Trophoblast cell (in vitro differentiated cells and primary cell): ENCODE measurements around the gene NGFR.

Experiments used
- DNase-seq, 2 donors: peaks; one replicate each; pipeline ENCODE4 v3.0.0-alpha.2; 2016
- H2AFZ ChIP-seq: 2 replicates; pipeline ENCODE4 v1.6.1; 2013; ENCODE audit warnings: low read length, moderate library complexity, mild to moderate bottlenecking; ENCODE audit not compliant: insufficient read depth, poor library complexity
- H2AK5ac ChIP-seq: 2 replicates; pipeline ENCODE4 v1.6.1; 2013; ENCODE audit warnings: mild to moderate bottlenecking, low read length
- H2BK120ac ChIP-seq: 2 replicates; pipeline ENCODE4 v1.6.1; 2013; ENCODE audit warnings: low read length, mild to moderate bottlenecking, moderate library complexity; ENCODE audit not compliant: insufficient read depth, poor library complexity
- H2BK12ac ChIP-seq: 2 replicates; pipeline ENCODE4 v1.6.1; 2013; ENCODE audit warnings: mild to moderate bottlenecking, low read length, moderate library complexity
- H2BK5ac ChIP-seq: 2 replicates; pipeline ENCODE4 v1.6.1; 2013; ENCODE audit warnings: low read length, low read depth, moderate library complexity, mild to moderate bottlenecking; ENCODE audit not compliant: poor library complexity
- H3K14ac ChIP-seq: 2 replicates; pipeline ENCODE4 v1.6.1; 2013; ENCODE audit warnings: mild to moderate bottlenecking, low read length
- H3K18ac ChIP-seq: 2 replicates; pipeline ENCODE4 v1.6.1; 2013; ENCODE audit warnings: mild to moderate bottlenecking, low read length
- H3K23ac ChIP-seq: 2 replicates; pipeline ENCODE4 v1.6.1; 2013; ENCODE audit warnings: low read length
- H3K27ac ChIP-seq: 2 replicates; pipeline ENCODE4 v1.5.1; 2013; ENCODE audit warnings: low read depth, mild to moderate bottlenecking, inconsistent platforms, low read length, moderate library complexity
- H3K27me3 ChIP-seq: 2 replicates; pipeline ENCODE4 v1.6.1; 2013; ENCODE audit warnings: inconsistent platforms, mild to moderate bottlenecking, low read length, moderate library complexity; ENCODE audit not compliant: insufficient read depth
- H3K36me3 ChIP-seq, 2 experiments: 1 replicate in 1 of 2; 2 replicates in 1 of 2; pipeline ENCODE4 v1.6.1; 2013; ENCODE audit warnings: low read length in 2 of 2, mild to moderate bottlenecking in 2 of 2, moderate library complexity in 1 of 2; ENCODE audit not compliant: insufficient read depth in 2 of 2, control insufficient read depth in 1 of 2
- H3K4ac ChIP-seq: 2 replicates; pipeline ENCODE4 v1.6.1; 2013; ENCODE audit warnings: low read depth, mild to moderate bottlenecking, low read length, moderate library complexity
- H3K4me1 ChIP-seq, 2 experiments: 1 replicate in 1 of 2; 2 replicates in 1 of 2; pipeline ENCODE4 v1.6.1; 2013; ENCODE audit warnings: low read length in 2 of 2, mild to moderate bottlenecking in 2 of 2, moderate library complexity in 1 of 2; ENCODE audit not compliant: insufficient read depth in 2 of 2, control insufficient read depth in 1 of 2
- H3K4me2 ChIP-seq: 2 replicates; pipeline ENCODE4 v1.6.1; 2013; ENCODE audit warnings: inconsistent platforms, mild to moderate bottlenecking, low read length, moderate library complexity
- H3K4me3 ChIP-seq: 2 replicates; pipeline ENCODE4 v1.5.1; 2013; ENCODE audit warnings: mild to moderate bottlenecking, low read depth, low read length, inconsistent platforms
- H3K79me1 ChIP-seq: one replicate; pipeline ENCODE4 v1.6.1; 2013; ENCODE audit warnings: low read length
- H3K79me2 ChIP-seq: 2 replicates; pipeline ENCODE4 v1.6.1; 2013; ENCODE audit warnings: low read length, mild to moderate bottlenecking; ENCODE audit not compliant: control insufficient read depth, insufficient read depth, poor library complexity
- H3K9ac ChIP-seq: 2 replicates; pipeline ENCODE4 v1.6.1; 2013; ENCODE audit warnings: mild to moderate bottlenecking, low read length
- H3K9me3 ChIP-seq: 2 replicates; pipeline ENCODE4 v1.6.1; 2013; ENCODE audit warnings: low read depth, mild to moderate bottlenecking, control low read depth, inconsistent platforms, low read length; ENCODE audit not compliant: insufficient read depth
- H4K12ac ChIP-seq: 2 replicates; pipeline ENCODE4 v1.6.1; 2013; ENCODE audit warnings: low read depth, mild to moderate bottlenecking, low read length, moderate library complexity
- H4K8ac ChIP-seq: 2 replicates; pipeline ENCODE4 v1.6.1; 2013; ENCODE audit warnings: low read depth, mild to moderate bottlenecking, low read length, moderate library complexity
- H4K91ac ChIP-seq: one replicate; pipeline ENCODE4 v1.6.1; 2013; ENCODE audit warnings: low read depth, mild to moderate bottlenecking, low read length, moderate library complexity
- WGBS: extraction: QIAGEN DNeasy Blood & Tissue Kit; methylation state at CpG from one replicate; pipeline ENCODE4 v1.1.7; 2013; ENCODE audit warnings: missing lambda C conversion rate; ENCODE audit not compliant: insufficient read length, insufficient coverage; ENCODE audit errors: extremely low coverage; 5-methylcytosine and 5-hydroxymethylcytosine counted together

NGFR gene

DNA sequence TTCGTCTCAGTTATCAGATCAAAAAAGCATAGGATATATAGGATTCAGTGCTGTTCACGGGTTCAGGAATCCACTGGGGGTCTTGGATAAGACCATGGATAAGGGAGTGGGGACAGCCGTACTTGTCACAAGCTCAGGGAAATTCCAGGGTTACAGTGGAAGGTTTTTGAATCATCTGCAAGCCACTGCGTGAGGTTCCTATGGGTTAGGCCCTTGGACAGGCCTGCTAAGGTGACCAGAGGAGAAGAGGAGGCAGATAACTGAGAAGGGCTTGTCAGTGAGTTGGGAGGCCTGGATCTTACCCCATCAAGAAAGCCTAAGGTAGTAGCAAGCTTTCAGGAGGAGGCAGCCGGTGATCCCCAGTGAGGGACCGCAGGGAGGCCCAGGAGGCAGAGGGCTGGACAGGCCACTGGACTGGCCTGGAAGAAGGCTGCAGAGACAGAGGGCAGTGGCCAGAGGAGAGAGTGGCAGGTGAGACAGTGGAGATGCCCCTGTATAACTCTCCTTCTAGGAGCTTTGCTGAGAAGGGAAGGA lies 27.3 kb downstream of the NGFR start:
- no peak overlapping the region for H3K4me3 ChIP-seq
- no peaks in the 10 kb centered on the region for H3K79me2 ChIP-seq
- H2AK5ac ChIP-seq, result no peak overlapping the region
- H3K79me1 ChIP-seq, result no peaks in the 10 kb centered on the region
- H3K4ac ChIP-seq, result no peak overlapping the region
- no peaks in the 10 kb centered on the region for H3K4me1 ChIP-seq
- no peak overlapping the region for H2BK5ac ChIP-seq
- no peak overlapping the region for H4K8ac ChIP-seq
- no peak overlapping the region for H2BK12ac ChIP-seq
- no CpG with 5 or more reads among the region's 6 CpGs for WGBS
- H2BK120ac ChIP-seq, result no peak overlapping the region
- no peak overlapping the region for H3K18ac ChIP-seq
- no peaks in the 10 kb centered on the region for H3K9me3 ChIP-seq
- H2AFZ ChIP-seq, result no peak overlapping the region
- no peak overlapping the region for H4K91ac ChIP-seq
- H3K9ac ChIP-seq, result no peak overlapping the region
- H3K14ac ChIP-seq, result no peak overlapping the region
- H3K36me3 ChIP-seq, result no peaks in the 10 kb centered on the region
- H3K27me3 ChIP-seq, result no peaks in the 10 kb centered on the region
- no peak overlapping the region for H4K12ac ChIP-seq
- H3K4me2 ChIP-seq, result no peak overlapping the region
- DNase-seq, result no peak
- no peak overlapping the region for H3K23ac ChIP-seq
- no peak overlapping the region for H3K27ac ChIP-seq

GRCh38 chr17:49523196-49523595 lies 28.1 kb downstream of the NGFR start:
- H3K79me2 ChIP-seq, result no peaks in the 10 kb centered on the region
- no CpG with 5 or more reads among the region's 5 CpGs for WGBS

GRCh38 chr17:49523706-49524472 lies 28.8 kb downstream of the NGFR start:
- no peak overlapping the region for H3K4ac ChIP-seq
- H2AFZ ChIP-seq, result no peak overlapping the region
- H2BK120ac ChIP-seq, result no peak overlapping the region

More at GRCh38 chr17:49523196-49523595, 28.1 kb downstream of the NGFR start:
- Histone ChIP-seq H2BK120ac (no peak overlapping the region), H3K4me2 (no peak overlapping the region), H4K8ac (no peak overlapping the region), H2AK5ac (no peak overlapping the region), H3K27me3 (no peaks in the 10 kb centered on the region), H3K9ac (no peak overlapping the region), H3K4me1 (no peaks in the 10 kb centered on the region), H3K36me3 (no peaks in the 10 kb centered on the region), H3K27ac (no peak overlapping the region), H2BK12ac (no peak overlapping the region), H4K12ac (no peak overlapping the region), H2BK5ac (no peak overlapping the region), H3K4me3 (no peak overlapping the region), H4K91ac (no peak overlapping the region), H3K14ac (no peak overlapping the region), H3K4ac (no peak overlapping the region), H3K18ac (no peak overlapping the region), H3K79me1 (no peaks in the 10 kb centered on the region), H2AFZ (no peak overlapping the region), H3K23ac (no peak overlapping the region), H3K9me3 (no peaks in the 10 kb centered on the region)
- no peak for DNase-seq

DNA sequence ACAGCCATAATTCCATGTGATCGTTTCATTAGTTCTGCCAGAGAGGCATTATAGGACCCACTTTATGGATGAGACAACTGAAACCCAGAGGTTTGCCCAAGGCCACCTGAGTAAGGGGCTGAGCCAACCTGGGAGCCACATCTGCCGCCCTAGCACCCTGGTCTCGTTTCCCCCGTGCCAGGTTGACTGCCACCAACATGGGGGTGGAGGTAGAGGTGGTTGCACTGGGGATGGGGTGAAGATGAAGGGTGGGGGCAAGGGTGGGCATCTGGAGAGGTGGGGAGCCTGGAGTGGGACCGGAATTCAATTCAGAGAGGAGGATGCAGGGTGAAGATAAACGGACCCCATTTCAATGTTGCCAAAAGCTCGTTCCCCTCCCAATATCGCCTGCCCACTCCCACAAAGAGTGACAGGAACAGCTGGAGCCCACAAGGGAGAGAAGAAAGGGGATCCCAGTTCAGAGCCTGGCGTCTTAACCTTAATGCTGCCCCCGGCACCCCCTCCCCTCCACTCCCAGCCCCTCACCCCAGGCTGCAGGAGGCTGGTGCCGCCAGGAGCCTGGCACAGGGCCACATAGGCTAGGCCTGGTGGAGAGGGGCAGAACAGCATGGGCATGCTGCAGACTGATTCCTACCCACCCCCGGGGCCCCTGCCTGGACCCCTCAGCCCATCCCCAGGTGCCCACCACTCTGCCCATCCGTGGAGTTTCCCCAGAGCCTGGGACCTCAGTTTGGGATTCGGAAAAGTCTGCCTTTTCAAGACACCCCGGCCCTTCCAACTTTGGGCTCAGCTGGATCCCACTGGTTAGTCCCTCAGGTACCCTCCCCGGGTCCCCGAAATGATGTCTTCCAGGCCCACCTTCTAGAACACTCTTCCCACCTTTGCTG lies 29.6 kb downstream of the NGFR start:
- no peak overlapping the region for H3K4me2 ChIP-seq
- no peak overlapping the region for H3K14ac ChIP-seq
- H3K36me3 ChIP-seq, result no peaks in the 10 kb centered on the region
- no peak overlapping the region for H2AK5ac ChIP-seq
- DNase-seq, result no peak
- H4K12ac ChIP-seq, result no peak overlapping the region
- no peaks in the 10 kb centered on the region for H3K9me3 ChIP-seq
- no peak overlapping the region for H2BK5ac ChIP-seq
- no peak overlapping the region for H2AFZ ChIP-seq
- no peak overlapping the region for H3K9ac ChIP-seq
- no peak overlapping the region for H2BK120ac ChIP-seq
- WGBS, result no CpG with 5 or more reads among the region's 17 CpGs
- no peaks in the 10 kb centered on the region for H3K79me2 ChIP-seq
- H4K8ac ChIP-seq, result no peak overlapping the region
- H3K4me1 ChIP-seq, result no peaks in the 10 kb centered on the region
- H3K4me3 ChIP-seq, result no peak overlapping the region
- H3K18ac ChIP-seq, result no peak overlapping the region
- no peak overlapping the region for H3K27ac ChIP-seq
- no peak overlapping the region for H4K91ac ChIP-seq
- no peaks in the 10 kb centered on the region for H3K27me3 ChIP-seq
- H3K79me1 ChIP-seq, result no peaks in the 10 kb centered on the region
- H3K4ac ChIP-seq, result no peak overlapping the region
- no peak overlapping the region for H2BK12ac ChIP-seq
- no peak overlapping the region for H3K23ac ChIP-seq

More at GRCh38 chr17:49523706-49524472, 28.8 kb downstream of the NGFR start:
- H3K79me2 ChIP-seq, result no peaks in the 10 kb centered on the region
- H3K4me2 ChIP-seq, result no peak overlapping the region
- H3K9ac ChIP-seq, result no peak overlapping the region
- H3K36me3 ChIP-seq, result no peaks in the 10 kb centered on the region
- no peak overlapping the region for H2BK5ac ChIP-seq
- no peak overlapping the region for H4K8ac ChIP-seq
- H3K27me3 ChIP-seq, result no peaks in the 10 kb centered on the region
- H3K4me1 ChIP-seq, result no peaks in the 10 kb centered on the region
- no peak for DNase-seq
- no peak overlapping the region for H4K91ac ChIP-seq
- no peak overlapping the region for H3K23ac ChIP-seq
- no peak overlapping the region for H2AK5ac ChIP-seq
- no peak overlapping the region for H3K14ac ChIP-seq
- H3K27ac ChIP-seq, result no peak overlapping the region
- no peak overlapping the region for H4K12ac ChIP-seq
- H2BK12ac ChIP-seq, result no peak overlapping the region
- no peak overlapping the region for H3K4me3 ChIP-seq
- no peak overlapping the region for H3K18ac ChIP-seq
- no peaks in the 10 kb centered on the region for H3K9me3 ChIP-seq
- WGBS, result no CpG with 5 or more reads among the region's 11 CpGs
- H3K79me1 ChIP-seq, result no peaks in the 10 kb centered on the region
